ENCODE measurements around the gene ADGRV1.

Gene ADGRV1

DNA sequence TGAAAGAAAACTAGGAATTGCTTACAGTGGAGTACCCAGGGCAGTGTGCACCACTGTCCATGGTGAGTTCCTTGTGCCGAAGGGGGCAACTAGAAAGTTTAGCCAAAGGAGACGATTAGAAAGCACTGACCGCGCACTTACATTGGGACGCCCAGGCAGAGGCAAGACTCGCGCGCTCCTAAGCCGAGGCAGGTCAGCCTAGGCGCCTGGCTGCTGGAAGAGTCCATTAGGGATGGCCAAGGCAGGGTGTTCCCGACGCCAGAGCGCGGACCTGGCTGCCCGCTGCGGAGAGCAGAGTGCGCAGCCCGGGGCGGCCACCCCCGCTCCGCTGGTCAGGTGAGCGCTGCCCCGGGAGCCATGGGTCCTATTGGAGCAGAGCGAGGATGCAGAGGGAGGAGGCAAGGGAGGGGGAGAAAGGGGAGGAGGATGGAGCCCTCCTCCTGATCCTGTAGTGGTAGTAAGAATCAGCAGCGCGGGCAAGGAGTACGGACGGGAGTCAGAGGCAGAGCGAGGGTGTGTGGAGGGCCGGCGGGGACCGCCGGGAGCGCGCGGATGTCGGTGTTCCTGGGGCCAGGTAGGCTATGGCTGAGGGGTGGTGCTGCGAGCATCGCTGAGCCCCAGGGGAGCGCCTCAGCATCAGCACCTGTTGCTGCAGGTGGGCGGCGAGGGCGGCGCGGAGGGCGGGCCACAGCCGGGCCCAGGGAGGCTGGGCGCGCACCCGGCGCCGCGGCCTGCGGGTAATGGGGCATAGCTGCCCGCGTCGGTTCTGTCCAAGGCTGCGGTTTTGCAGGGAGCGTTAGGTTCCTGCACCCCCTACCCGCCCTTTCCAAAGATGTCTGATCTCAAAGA lies at the start of gene ADGRV1:
Gene ADGRV1, plus strand, starts transcription at position 454 of the 849 bp plus-strand sequence. Its CDS starts 99 bp downstream, at position 553.
- peak; percentile 85 for DNase-seq (ENCODE audit: low spot score)

DNA sequence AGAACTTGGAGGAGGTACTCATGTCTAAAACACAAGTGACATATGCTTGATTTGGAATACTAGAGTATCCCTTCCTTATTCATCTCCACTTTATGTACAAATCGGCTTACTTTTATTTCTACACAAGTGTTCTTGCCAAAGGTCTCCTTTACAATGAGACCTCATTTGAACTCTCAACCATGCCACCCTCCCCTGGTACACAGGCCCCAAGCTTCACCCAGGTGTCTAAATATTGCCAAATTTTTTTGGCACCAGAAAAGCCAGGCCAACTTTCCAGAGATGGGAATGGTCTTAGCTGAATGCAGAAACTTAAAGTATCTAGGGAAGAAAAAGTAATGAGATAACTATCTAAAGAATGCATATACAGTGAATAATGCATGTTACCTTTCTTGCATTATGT lies 48.2 kb upstream of the ADGRV1 start:
- no peak for DNase-seq (ENCODE audit: low spot score)

- no peak for DNase-seq (ENCODE audit: low spot score)
Observed at GRCh38 chr5:90514520-90514919, 44.1 kb upstream of the ADGRV1 start.

- no peak for DNase-seq (ENCODE audit: low spot score)
Observed at GRCh38 chr5:90518661-90519060, 39.9 kb upstream of the ADGRV1 start.

DNA sequence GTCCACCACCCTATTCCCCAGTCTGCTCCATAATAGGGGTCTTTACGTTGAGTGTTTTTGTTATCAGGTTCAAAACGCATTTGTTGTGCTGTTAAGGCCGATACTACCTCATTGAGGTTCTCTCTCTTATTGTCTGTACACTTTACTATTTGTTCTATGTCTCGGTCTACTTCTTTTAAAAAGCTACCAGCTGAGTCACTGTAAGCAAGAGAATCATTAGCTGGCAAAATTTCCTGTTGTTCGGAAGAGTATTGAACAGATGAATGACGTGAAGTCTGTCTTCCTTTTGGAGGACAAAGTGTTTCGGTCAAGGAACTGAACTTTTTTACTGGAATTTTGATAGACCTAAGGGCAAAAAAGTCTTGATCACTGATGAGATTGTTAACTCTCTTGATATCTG lies 39.5 kb upstream of the ADGRV1 start:
- no peak for DNase-seq (ENCODE audit: low spot score)

DNA sequence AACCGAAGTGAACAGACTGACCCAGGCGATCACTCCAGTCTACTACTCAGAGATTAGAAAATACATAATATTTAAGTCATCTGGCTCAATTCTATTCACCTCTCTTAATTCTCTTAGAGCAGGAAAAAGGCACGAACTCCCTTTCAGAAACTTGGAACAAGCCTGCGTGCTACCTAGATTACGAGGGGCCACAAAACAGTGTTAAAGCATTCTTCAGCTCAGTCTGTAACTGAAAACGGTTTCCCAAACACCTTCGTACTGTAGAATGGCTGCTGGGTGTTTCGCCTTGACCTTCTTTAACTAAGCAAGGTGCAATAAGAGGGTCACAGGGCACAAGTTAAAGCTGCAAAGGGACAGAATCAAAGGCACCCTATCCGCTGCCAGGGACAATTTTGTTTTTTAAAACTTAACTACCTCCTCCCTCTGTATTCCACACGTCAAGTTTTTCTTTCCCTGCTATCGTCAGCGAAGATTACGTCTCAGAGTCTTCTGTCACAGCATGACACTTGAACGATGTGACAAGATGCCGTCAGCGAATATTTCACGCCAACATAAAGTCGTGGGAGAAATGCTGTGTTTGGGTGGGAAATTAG lies 29.9 kb upstream of the ADGRV1 start:
- DNase-seq (ENCODE audit: low spot score): peak; percentile 16

DNA sequence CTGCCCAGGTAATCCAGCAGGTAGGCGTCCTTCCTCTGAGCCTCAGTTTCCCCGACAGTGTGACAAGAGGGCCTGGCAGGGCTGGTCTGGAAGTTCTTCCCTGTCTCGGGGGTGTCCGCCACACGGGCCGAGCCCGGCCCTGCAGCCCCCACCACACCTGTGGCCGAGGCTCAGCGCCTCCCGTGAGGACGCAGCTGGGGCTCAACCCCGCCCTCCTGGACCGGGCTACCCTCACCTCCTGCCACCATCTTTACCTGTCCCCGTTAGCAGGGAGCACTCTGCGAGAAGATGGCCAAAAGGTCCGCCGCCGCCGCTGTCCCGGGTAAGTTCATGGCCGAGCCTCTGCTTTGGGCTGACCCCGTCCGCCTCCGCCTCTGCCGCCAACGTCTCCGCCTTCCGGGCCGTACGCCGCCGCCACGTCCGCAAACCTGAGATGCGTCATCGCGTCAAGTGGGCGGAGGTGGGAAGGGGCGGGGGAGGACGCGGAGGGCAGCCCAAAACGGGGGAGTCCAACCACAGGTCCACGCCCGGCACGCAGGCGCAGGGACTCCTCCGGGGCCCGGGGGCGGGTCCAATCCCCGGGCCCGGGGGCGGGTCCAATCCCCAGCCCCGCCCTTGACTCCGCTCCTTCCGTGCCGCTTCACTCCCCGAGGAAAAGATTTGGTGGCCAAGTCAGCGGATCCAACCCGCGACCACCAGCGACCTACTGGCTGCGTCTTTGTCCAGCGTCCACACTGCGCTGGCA lies 29.2 kb upstream of the ADGRV1 start, which contains the start of gene LYSMD3:
Gene LYSMD3, minus strand, starts transcription at position 391 of the 745 bp plus-strand sequence. CDS start 4,295 bp downstream, outside the sequence.
- DNase-seq (ENCODE audit: low spot score): peak; percentile 90

GRCh38 chr5:90529939-90530677 lies 28.5 kb upstream of the ADGRV1 start:
- DNase-seq (ENCODE audit: low spot score): peak; percentile 64

DNA sequence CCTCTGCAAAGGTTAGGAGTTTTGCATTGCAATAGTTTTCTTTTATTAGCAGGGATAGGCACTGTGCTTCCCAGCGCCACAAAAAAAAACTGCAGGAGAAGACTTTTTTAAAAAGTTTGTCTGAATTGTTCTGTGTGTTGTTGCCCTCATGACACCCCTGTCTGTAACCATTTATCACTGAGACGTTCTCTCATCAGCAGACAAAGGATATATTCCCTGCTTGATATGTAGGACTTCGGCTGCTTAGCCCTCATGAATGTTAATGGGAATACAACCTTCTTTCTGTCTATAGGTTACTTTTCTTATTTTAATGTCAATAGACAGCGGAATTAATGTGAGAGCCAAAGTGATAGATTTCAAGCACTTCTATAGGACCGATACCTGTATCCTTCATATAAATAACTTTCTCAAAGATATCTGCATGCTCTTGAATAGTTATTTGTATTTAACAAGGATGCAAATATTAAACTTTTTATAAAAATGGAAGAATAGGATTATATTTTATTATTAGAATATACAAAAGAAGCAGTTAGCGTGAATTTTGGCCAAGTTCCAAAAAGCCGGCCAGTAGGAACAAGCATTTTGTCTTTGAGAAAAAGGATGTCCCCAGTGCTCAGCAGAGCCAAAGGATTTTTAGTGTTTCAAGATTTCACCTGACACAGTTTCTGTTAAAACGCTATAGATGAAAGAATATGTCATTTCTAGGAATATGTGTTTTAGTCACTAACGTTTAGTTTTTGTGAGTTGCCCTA lies 27.7 kb upstream of the ADGRV1 start:
- DNase-seq (ENCODE audit: low spot score): no peak

DNA sequence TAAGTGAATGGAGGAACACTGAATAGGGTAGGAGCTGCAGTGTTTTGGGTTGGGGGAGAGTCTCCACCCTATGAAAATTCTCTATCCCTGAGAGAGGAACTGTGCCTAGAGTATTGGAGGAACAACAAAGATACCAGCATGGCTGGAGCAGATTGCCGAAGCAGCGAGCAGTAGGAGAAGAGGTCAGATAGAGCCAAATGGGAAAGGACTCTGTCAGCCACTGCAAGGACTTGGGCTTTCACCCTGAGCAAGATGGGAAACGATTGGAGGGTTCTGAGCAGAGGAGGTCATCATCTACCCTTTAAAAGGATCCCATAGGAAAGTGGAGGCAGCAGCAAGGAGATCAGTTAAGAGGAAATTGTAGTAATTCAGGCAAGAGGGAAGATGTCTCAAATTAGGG lies 24.8 kb upstream of the ADGRV1 start:
- no peak for DNase-seq (ENCODE audit: low spot score)

- peak; percentile 21 for DNase-seq (ENCODE audit: low spot score)
Observed at GRCh38 chr5:90534922-90535321, 23.7 kb upstream of the ADGRV1 start.

DNA sequence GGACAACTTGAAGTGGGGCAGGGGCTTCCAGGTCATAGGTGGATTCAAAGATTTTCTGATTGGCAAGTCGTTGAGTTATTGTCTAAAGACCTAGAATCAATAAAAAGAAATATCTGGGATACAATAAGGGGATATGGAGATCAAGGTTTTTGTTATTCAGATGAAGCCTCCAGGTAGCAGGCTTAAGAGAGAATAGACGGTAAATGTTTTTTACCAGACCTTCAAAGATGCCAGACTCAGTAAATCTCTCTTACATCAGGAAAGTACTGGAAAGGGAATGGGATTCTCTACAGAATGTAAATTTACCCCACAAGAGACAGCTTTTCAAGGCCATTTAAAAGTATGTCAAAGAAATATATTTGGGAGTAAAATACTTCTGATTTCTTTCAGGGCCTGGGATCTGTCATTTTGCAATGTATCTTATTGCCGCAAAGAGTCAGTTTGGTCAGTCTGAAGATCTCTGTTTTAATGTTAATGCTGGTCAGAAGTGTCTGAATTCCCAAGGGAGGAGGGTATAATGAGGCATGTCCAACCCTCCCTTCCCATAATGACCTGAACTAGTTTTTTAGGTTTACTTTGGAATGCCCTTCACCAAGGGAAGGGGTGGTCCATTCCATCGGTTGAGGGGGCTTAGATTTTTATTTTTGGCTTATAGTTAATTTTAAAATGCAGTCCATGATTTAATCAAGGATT lies 15.6 kb upstream of the ADGRV1 start:
- DNase-seq (ENCODE audit: low spot score): no peak

- DNase-seq (ENCODE audit: low spot score): no peak
Observed at GRCh38 chr5:90545511-90545910, 13.1 kb upstream of the ADGRV1 start.

GRCh38 chr5:90546216-90546837 lies 12.3 kb upstream of the ADGRV1 start:
- no peak for DNase-seq (ENCODE audit: low spot score)

GRCh38 chr5:90547072-90547536 lies 11.5 kb upstream of the ADGRV1 start:
- peak; percentile 34 for DNase-seq (ENCODE audit: low spot score)

DNA sequence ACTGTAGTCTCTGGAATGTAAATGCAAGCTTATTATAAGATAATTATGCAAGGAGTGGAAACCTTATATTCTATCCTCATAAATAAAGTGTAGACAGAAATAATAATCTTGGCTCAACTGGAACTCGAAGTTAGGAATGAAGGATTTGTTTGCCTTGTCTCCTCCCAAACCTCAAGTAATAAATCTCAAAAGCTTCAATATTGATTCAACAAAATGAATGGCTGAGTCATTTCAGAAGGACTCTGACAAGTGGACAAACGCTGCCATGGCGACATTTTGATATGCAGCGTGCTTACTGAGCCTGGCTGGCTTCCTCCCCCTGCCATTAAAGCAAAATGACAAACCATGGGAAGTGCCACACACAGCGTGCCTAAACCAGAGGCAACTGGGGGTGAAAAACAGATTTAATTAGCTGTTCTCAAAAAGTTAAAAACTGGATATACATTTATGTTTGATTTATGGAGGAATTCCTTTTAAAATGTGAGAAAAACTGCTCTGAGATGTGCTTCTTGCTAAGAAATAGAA lies 10.5 kb upstream of the ADGRV1 start:
- peak; percentile 41 for DNase-seq (ENCODE audit: low spot score)

DNA sequence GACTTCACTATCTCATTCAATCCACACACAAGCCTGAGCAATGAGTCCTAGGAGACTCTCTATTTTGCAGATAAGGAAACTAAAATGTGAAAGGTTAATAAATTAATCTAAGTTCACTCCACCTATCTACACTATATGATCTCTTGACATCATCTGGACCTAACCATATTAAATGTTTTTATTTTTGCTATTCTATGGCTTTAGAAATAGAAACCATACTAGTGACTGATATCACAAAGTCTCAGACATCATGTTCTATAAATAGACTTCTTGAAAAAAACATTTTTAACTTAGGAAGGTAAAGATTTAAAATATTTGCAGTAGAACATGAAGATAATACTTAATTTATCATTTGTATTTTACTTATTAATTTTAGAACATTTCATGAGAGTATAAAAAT lies 9.4 kb upstream of the ADGRV1 start:
- no peak for DNase-seq (ENCODE audit: low spot score)

DNA sequence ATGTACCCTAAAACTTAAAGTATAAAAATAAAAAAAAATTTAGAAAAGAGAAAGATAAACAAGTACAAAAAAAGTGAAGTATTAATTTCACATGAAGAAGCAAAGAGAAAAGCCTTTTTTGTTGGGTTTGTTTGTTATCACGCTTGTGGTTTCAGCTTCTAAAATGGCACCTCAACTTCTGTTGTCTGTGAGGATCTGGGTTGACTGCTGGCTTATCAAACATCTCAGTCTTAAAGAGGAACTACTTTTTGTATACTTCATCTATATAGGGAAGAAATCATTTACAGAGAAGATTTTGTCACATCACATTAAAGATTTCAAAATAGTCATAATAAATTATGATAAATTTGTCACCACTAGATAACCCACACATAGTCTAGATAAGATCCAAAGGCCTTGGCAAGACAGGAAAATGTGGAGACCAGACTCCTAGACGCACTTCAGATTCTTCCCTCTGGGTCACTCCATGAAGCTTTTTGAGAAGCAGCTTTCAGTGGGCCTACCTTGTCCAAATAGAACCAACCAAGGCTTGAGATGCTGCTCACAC lies 8.8 kb upstream of the ADGRV1 start:
- no peak for DNase-seq (ENCODE audit: low spot score)

DNA sequence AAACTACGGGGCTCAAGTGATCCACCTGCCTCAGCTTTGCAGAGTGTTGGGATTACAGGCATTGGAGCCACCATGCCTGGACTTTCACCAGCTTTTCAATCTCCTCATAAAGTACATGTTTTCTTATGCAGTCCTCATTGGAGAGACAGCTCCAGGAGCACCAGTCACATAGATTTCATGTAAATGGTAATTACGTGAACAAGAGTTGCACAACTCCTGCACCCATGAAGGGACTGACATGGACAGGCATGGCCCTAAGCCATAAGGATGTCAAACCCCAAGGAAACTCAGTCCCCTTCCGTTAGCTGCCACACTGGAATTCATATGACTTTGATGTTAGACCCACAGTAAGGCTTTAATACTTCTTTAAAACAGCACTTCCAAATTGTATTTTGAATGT lies 7.6 kb upstream of the ADGRV1 start:
- DNase-seq (ENCODE audit: low spot score): no peak

DNA sequence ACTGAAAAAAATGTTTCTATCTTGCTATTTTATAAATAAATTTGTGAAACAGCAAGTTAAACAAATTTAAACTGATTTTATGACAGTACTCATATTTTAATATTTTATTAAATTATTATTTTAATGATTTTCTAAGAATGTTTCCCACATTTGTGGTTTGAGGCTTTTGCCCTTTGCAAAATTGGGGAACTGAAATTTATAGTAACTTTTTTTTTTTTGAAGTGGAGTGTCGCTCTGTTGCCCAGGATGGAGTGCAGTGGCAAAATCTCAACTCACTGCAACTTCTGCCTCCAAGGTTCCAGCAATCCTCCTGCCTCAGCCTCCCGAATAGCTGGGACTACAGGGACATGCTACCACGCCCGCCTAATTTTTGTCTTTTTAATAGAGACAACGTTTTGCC lies 7.2 kb upstream of the ADGRV1 start:
- DNase-seq (ENCODE audit: low spot score): no peak

Measured in HuH-7 (cell line).